ENCODE results near the gene IQSEC1. TPM values are rescaled to one million over a fixed set of nuclear protein-coding genes. Genes with fewer than 3 reads are reported as not detected.

Gene IQSEC1
- polyA plus RNA-seq, 3 donors = 17.7 to 61.7 (median 30.3) TPM

DNA sequence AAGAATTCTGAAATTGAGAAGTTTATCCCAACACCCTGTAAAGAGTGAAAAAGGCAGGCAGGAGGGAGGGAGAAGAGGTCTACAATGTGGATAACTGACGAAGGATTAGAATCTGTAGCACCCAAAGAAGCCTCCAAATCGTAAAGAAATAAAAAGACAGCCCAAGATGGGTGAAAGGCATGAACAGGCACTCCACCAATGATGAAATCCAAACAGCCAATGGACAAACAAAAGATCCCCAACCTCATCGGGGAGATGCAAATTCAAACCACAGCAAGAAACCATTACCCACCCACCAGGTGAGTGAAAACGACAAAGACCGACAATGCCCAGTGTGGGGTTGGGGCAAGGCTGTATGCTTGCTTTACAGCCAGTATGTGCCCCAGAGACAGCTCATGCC is 85.6 kb downstream of the IQSEC1 start:
- peaks cover 13 to 25% of the 10 kb centered on the region in 2 donors for H3K4me1 ChIP-seq (ENCODE audit: control insufficient read depth in 1 of 2, insufficient read depth in 2 of 2, low read length in 2 of 2)
- no peak overlapping the region for H2AFZ ChIP-seq (ENCODE audit: insufficient read depth, low read depth, low read length, poor library complexity, severe bottlenecking)
- H3K9me3 ChIP-seq (replicated peaks in 1 of 2; ENCODE audit: control insufficient read depth in 1 of 2, insufficient read depth in 1 of 2, low read length in 2 of 2) = no peaks in the 10 kb centered on the region
- no peak overlapping the region for H3K9ac ChIP-seq (ENCODE audit: insufficient read depth, low read length, poor library complexity, severe bottlenecking)
- peaks cover 1 to 16% (median 13%) of the 10 kb centered on the region in 3 donors for H3K27me3 Mint-ChIP-seq (ENCODE audit: low read depth in 3 of 3)
- DNase-seq = no peak
- peaks cover 0 to under 1% of the 10 kb centered on the region in 2 donors for H3K27me3 ChIP-seq (ENCODE audit: control insufficient read depth in 2 of 2, insufficient read depth in 2 of 2, low read length in 2 of 2)
- intact Hi-C loops (cut with micrococcal nuclease) = no loop called here
- no CpG with 5 or more reads among the region's 5 CpGs for WGBS (ENCODE audit: insufficient coverage)
- peaks cover 60% of the 10 kb centered on the region for H3K4me1 Mint-ChIP-seq
- peaks cover 100% of the 10 kb centered on the region for H4K20me1 ChIP-seq (ENCODE audit: insufficient read depth, low read length)
- H3K4me3 Mint-ChIP-seq = no peak overlapping the region
- no peak overlapping the region for H3K4me2 ChIP-seq (replicated peaks; ENCODE audit: extremely low read depth, low read length, poor library complexity, severe bottlenecking)
- H3K79me2 ChIP-seq (ENCODE audit: insufficient read depth, low read length) = peaks cover 98% of the 10 kb centered on the region
- H3K27ac Mint-ChIP-seq = no peak overlapping the region
- TF ChIP-seq, protein P1, sequence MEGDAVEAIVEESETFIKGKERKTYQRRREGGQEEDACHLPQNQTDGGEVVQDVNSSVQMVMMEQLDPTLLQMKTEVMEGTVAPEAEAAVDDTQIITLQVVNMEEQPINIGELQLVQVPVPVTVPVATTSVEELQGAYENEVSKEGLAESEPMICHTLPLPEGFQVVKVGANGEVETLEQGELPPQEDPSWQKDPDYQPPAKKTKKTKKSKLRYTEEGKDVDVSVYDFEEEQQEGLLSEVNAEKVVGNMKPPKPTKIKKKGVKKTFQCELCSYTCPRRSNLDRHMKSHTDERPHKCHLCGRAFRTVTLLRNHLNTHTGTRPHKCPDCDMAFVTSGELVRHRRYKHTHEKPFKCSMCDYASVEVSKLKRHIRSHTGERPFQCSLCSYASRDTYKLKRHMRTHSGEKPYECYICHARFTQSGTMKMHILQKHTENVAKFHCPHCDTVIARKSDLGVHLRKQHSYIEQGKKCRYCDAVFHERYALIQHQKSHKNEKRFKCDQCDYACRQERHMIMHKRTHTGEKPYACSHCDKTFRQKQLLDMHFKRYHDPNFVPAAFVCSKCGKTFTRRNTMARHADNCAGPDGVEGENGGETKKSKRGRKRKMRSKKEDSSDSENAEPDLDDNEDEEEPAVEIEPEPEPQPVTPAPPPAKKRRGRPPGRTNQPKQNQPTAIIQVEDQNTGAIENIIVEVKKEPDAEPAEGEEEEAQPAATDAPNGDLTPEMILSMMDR (IDR thresholded peaks at IDR 0.05) = no peak
- H3K4me3 ChIP-seq (replicated peaks in 1 of 3; ENCODE audit: low read depth in 2 of 3, low read length in 3 of 3) = no peak overlapping the region
- H3K36me3 ChIP-seq (replicated peaks in 1 of 2; ENCODE audit: control insufficient read depth in 1 of 2, insufficient read depth in 2 of 2, low read length in 2 of 2) = peaks cover 23 to 84% of the 10 kb centered on the region in 2 donors
- H3K9me3 Mint-ChIP-seq = no peaks in the 10 kb centered on the region
- no peak overlapping the region for H3K27ac ChIP-seq (ENCODE audit: low read depth in 1 of 2, low read length in 2 of 2)
- peaks cover 78 to 87% of the 10 kb centered on the region in 2 donors for H3K36me3 Mint-ChIP-seq

DNA sequence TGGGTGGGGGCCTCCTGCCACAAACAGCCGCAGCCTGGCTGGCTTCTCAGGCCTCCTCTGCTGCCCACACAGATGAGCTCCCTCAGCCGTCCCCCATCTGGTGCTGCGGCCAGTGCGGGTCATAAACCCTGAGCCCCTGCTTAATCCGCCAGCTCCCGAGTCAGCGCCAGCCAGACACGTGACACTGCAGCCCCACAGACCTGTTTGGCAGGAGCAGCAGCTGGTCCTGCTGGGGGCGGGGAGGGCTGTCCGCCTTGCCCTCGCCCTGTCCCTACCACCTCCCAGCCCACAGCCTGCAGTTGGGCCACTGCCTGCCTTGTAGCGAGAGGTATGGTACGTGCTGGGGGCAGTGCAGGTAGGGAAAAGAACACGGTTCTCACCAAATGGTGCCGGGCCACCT is 86.2 kb downstream of the IQSEC1 start:
- H3K4me1 ChIP-seq (ENCODE audit: control insufficient read depth in 1 of 2, insufficient read depth in 2 of 2, low read length in 2 of 2) = peaks cover 7 to 19% of the 10 kb centered on the region in 2 donors
- 88% methylated on average over 11 of the region's 15 CpGs for WGBS (ENCODE audit: insufficient coverage)
- no peak overlapping the region for H3K4me2 ChIP-seq (replicated peaks; ENCODE audit: extremely low read depth, low read length, poor library complexity, severe bottlenecking)
- TF ChIP-seq, protein P1 (IDR thresholded peaks at IDR 0.05) = no peak
- H3K36me3 ChIP-seq (replicated peaks in 1 of 2; ENCODE audit: control insufficient read depth in 1 of 2, insufficient read depth in 2 of 2, low read length in 2 of 2) = peaks cover 24 to 89% of the 10 kb centered on the region in 2 donors
- H2AFZ ChIP-seq (ENCODE audit: insufficient read depth, low read depth, low read length, poor library complexity, severe bottlenecking) = no peak overlapping the region
- no peak overlapping the region for H3K9ac ChIP-seq (ENCODE audit: insufficient read depth, low read length, poor library complexity, severe bottlenecking)
- peaks cover 100% of the 10 kb centered on the region for H4K20me1 ChIP-seq (ENCODE audit: insufficient read depth, low read length)
- intact Hi-C loops (cut with micrococcal nuclease) = no loop called here
- H3K4me3 Mint-ChIP-seq = no peak overlapping the region
- H3K36me3 Mint-ChIP-seq = peaks cover 77 to 85% of the 10 kb centered on the region in 2 donors
- no peaks in the 10 kb centered on the region for H3K9me3 Mint-ChIP-seq
- H3K27me3 Mint-ChIP-seq (ENCODE audit: low read depth in 3 of 3) = peaks cover 0 to 14% (median 9%) of the 10 kb centered on the region in 3 donors
- no peaks in the 10 kb centered on the region for H3K27me3 ChIP-seq (ENCODE audit: control insufficient read depth in 2 of 2, insufficient read depth in 2 of 2, low read length in 2 of 2)
- DNase-seq = no peak
- peaks cover 58% of the 10 kb centered on the region for H3K4me1 Mint-ChIP-seq
- no peak overlapping the region for H3K27ac ChIP-seq (ENCODE audit: low read depth in 1 of 2, low read length in 2 of 2)
- H3K27ac Mint-ChIP-seq = no peak overlapping the region
- peaks cover 98% of the 10 kb centered on the region for H3K79me2 ChIP-seq (ENCODE audit: insufficient read depth, low read length)
- H3K4me3 ChIP-seq (replicated peaks in 1 of 3; ENCODE audit: low read depth in 2 of 3, low read length in 3 of 3) = no peak overlapping the region
- H3K9me3 ChIP-seq (replicated peaks in 1 of 2; ENCODE audit: control insufficient read depth in 1 of 2, insufficient read depth in 1 of 2, low read length in 2 of 2) = no peaks in the 10 kb centered on the region
